ENCODE data around the gene AHCYL2.

DNA sequence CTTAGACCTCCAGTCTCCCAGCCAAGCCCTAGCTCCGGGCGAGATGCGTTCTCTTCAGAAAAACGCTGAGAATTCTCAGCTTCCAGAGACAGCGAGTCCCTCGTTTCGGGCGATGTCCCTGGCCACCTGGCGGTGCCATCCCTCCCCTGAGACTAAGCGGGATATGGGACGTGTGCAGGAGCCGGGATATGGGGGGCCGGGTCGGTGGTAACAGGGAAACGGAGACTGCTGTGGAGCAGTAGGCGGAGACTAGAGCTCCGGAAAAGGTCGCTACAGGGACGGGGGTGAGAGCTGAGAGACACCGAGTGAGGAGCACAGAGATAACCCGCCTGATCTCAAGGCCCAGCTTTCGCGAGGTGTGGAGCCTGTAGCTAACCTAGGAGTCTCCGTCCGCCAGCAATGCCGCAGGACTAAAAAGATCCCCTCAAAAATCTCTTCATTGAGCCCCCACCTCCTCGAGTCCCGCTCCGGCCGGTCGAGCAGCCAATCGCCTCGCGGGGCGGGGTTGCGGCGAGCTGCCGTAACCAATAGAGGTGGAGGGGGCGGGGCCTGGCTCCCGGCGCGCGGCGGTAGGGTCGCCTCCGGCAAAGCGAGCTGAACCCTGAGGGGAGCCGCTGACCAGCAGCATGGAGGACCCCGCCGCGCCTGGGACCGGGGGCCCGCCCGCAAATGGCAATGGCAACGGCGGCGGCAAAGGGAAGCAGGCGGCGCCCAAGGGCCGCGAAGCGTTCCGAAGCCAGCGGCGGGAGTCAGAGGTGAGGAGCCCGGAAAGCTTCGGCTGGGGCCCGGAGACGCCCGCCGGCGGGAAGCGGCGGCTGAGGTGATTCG lies 209.2 kb downstream of the AHCYL2 start, which contains the start of gene STRIP2:
- no peak for TF ChIP-seq CTCF (IDR thresholded peaks at IDR 0.05; ENCODE audit: insufficient read depth, low read length)
- TF ChIP-seq POLR2AphosphoS5 (IDR thresholded peaks at IDR 0.05; ENCODE audit: low read depth), result no peak
- TF ChIP-seq SPI1 (IDR thresholded peaks at IDR 0.05; ENCODE audit: borderline replicate concordance, low read depth), result no peak
- TF ChIP-seq GABPA (IDR thresholded peaks at IDR 0.05; ENCODE audit: low read depth), result no peak
- TF ChIP-seq, protein P1, sequence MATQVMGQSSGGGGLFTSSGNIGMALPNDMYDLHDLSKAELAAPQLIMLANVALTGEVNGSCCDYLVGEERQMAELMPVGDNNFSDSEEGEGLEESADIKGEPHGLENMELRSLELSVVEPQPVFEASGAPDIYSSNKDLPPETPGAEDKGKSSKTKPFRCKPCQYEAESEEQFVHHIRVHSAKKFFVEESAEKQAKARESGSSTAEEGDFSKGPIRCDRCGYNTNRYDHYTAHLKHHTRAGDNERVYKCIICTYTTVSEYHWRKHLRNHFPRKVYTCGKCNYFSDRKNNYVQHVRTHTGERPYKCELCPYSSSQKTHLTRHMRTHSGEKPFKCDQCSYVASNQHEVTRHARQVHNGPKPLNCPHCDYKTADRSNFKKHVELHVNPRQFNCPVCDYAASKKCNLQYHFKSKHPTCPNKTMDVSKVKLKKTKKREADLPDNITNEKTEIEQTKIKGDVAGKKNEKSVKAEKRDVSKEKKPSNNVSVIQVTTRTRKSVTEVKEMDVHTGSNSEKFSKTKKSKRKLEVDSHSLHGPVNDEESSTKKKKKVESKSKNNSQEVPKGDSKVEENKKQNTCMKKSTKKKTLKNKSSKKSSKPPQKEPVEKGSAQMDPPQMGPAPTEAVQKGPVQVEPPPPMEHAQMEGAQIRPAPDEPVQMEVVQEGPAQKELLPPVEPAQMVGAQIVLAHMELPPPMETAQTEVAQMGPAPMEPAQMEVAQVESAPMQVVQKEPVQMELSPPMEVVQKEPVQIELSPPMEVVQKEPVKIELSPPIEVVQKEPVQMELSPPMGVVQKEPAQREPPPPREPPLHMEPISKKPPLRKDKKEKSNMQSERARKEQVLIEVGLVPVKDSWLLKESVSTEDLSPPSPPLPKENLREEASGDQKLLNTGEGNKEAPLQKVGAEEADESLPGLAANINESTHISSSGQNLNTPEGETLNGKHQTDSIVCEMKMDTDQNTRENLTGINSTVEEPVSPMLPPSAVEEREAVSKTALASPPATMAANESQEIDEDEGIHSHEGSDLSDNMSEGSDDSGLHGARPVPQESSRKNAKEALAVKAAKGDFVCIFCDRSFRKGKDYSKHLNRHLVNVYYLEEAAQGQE (IDR thresholded peaks at IDR 0.05; ENCODE audit: insufficient replicate concordance, low read depth), result no peak
